ENCODE measurements around the gene TSPAN14. TPM values are rescaled to one million over a fixed set of nuclear protein-coding genes. Genes with fewer than 3 reads are reported as not detected.

The TSPAN14 gene
- total and polyA plus RNA-seq, 2 of the 8 experiments (the other 6 are each of a cell fraction or from before 2014, with no cell fraction given) = 47.4 to 57.8 TPM

GRCh38 chr10:80488539-80489066, 34.5 kb downstream of the TSPAN14 start:
- H3K9ac ChIP-seq (replicated peaks in 1 of 4; ENCODE audit: extremely low read depth in 1 of 4, low read depth in 3 of 4, low read length in 3 of 4) = no peak overlapping the region
- WGBS, 2 experiments (ENCODE audit: extremely low coverage in 1 of 2, insufficient coverage in 1 of 2, insufficient read length in 1 of 2, insufficient replicate concordance in 2 of 2, low coverage in 1 of 2, low lambda C conversion rate in 2 of 2, missing lambda C conversion rate in 1 of 2) = 78% methylated on average over 6 of the region's 6 CpGs; no CpG with 5 or more reads in 1 of the 2 experiments
- no peak for TF ChIP-seq ZNF274 (IDR thresholded peaks at IDR 0.05; ENCODE audit: borderline replicate concordance, extremely low read depth, low read length)
- no peak for TF ChIP-seq JUN (IDR thresholded peaks at IDR 0.05; ENCODE audit: low read depth, low read length)
- TF ChIP-seq TAF1 (IDR thresholded peaks at IDR 0.05; ENCODE audit: low read depth, low read length) = no peak
- no peak for TF ChIP-seq SAP30 (IDR thresholded peaks at IDR 0.05; ENCODE audit: insufficient read depth, insufficient replicate concordance, low read length)
- no peak for TF ChIP-seq CEBPB (IDR thresholded peaks at IDR 0.05; ENCODE audit: low read depth, low read length)
- TF ChIP-seq SUZ12 (IDR thresholded peaks at IDR 0.05; ENCODE audit: low read length) = no peak
- TF ChIP-seq TCF12 (IDR thresholded peaks at IDR 0.05; ENCODE audit: low read depth, low read length) = no peak
- no peak for TF ChIP-seq RBBP5 (IDR thresholded peaks at IDR 0.05; ENCODE audit: borderline replicate concordance, low read depth, low read length)
- TF ChIP-seq HDAC2 (IDR thresholded peaks at IDR 0.05; ENCODE audit: borderline replicate concordance in 1 of 2, low read depth in 2 of 2, low read length in 2 of 2) = no peak
- TF ChIP-seq SP4 (IDR thresholded peaks at IDR 0.05; ENCODE audit: low read length) = no peak
- TF ChIP-seq SIN3A (conservative IDR thresholded peaks at IDR 0.05 in 1 of 2, IDR thresholded peaks at IDR 0.05 in 1 of 2; ENCODE audit: low read depth in 1 of 2, low read length in 2 of 2) = no peak
- TF ChIP-seq SIRT6 (IDR thresholded peaks at IDR 0.05; ENCODE audit: low read length) = no peak
- TF ChIP-seq POLR2AphosphoS5 (IDR thresholded peaks at IDR 0.05; ENCODE audit: low read depth, low read length) = no peak
- no peak for TF ChIP-seq NRF1 (IDR thresholded peaks at IDR 0.05; ENCODE audit: low read depth, low read length)
- H2BK120ac ChIP-seq (replicated peaks; ENCODE audit: low read depth, low read length) = no peak overlapping the region
- no peak overlapping the region for H3K4me2 ChIP-seq (ENCODE audit: insufficient read depth in 1 of 2, low read depth in 2 of 2, low read length in 2 of 2)
- no peak overlapping the region for H2BK20ac ChIP-seq (ENCODE audit: low read length)
- H3K4ac ChIP-seq (replicated peaks; ENCODE audit: insufficient read length, low read depth, low read length) = no peak overlapping the region
- H2AFZ ChIP-seq (ENCODE audit: low read length) = no peak overlapping the region
- FAIRE-seq = no peak
- ChIA-PET POLR2A (ENCODE audit: partially characterized antibody) (interaction anchor here (0.9 kb wide), 1 partner anchor 40 kb away, joined by 4 read pairs; no protein-coding TSS in a partner anchor), CTCF (ENCODE audit: partially characterized antibody) (interaction anchor here (0.6 to 6.3 kb wide), 8 partner anchors 9 to 496 kb away, joined by 3 to 66 read pairs (median 8); no protein-coding TSS in a partner anchor)
- H3K23ac ChIP-seq (ENCODE audit: insufficient read length) = no peak overlapping the region
- H4K20me1 ChIP-seq (replicated peaks in 1 of 2; ENCODE audit: control insufficient read depth in 1 of 2, insufficient read depth in 2 of 2, low read length in 2 of 2) = peaks cover 7 to 33% of the 10 kb centered on the region in 2 experiments
- peaks cover 36% of the 10 kb centered on the region for H3K79me1 ChIP-seq (ENCODE audit: low read depth, low read length)
- H3K79me2 ChIP-seq (ENCODE audit: control insufficient read depth in 1 of 2, insufficient read depth in 2 of 2, low read length in 2 of 2) = peaks cover 4 to 75% of the 10 kb centered on the region in 2 experiments; a peak in 3 of 4 replicates
- no peak overlapping the region for H2BK5ac ChIP-seq (ENCODE audit: low read depth, low read length)
- H2AK5ac ChIP-seq (ENCODE audit: low read depth, low read length) = no peak overlapping the region
- H3K56ac ChIP-seq (replicated peaks; ENCODE audit: insufficient read length, low read depth, low read length) = no peak overlapping the region
- no peak overlapping the region for H3K27ac ChIP-seq (ENCODE audit: low read depth, low read length)
- H3K36me3 ChIP-seq (ENCODE audit: control insufficient read depth in 2 of 4, insufficient read depth in 4 of 4, low read length in 3 of 4) = peaks cover 0 to 15% (median 2%) of the 10 kb centered on the region in 4 experiments; a peak in 4 of 8 replicates
- no peak for DNase-seq (ENCODE audit: low read depth in 1 of 2, low spot score in 2 of 2)
- no peak overlapping the region for H3K4me3 ChIP-seq (ENCODE audit: extremely low read depth in 1 of 4, insufficient read depth in 2 of 4, low read depth in 3 of 4, low read length in 4 of 4)
- no peak overlapping the region for H4K5ac ChIP-seq (ENCODE audit: insufficient read length, low read depth, low read length)
- no peaks in the 10 kb centered on the region for H3K27me3 ChIP-seq (replicated peaks in 1 of 4; ENCODE audit: control insufficient read depth in 3 of 4, extremely low read depth in 1 of 4, insufficient read depth in 3 of 4, low read length in 3 of 4)
- no peak overlapping the region for H4K8ac ChIP-seq (ENCODE audit: extremely low read depth, insufficient read depth, low read length)
- no peak overlapping the region for H2BK12ac ChIP-seq (ENCODE audit: low read depth, low read length)
- H3K4me1 ChIP-seq (replicated peaks in 1 of 4; ENCODE audit: control insufficient read depth in 3 of 4, insufficient read depth in 4 of 4, low read length in 3 of 4) = peaks cover 9 to 20% (median 15%) of the 10 kb centered on the region in 4 experiments
- H3K23me2 ChIP-seq (ENCODE audit: low read depth, low read length) = no peaks in the 10 kb centered on the region
- H2BK15ac ChIP-seq (ENCODE audit: low read length) = no peak overlapping the region
- H3K18ac ChIP-seq (ENCODE audit: extremely low read depth, low read length) = peak overlapping the region; percentile 24; the same call in 1 of the 2 replicates
- no peak overlapping the region for H4K91ac ChIP-seq (replicated peaks; ENCODE audit: insufficient read length, low read length)
- H3K9me3 ChIP-seq (ENCODE audit: insufficient read depth in 2 of 2, low read depth in 1 of 2, low read length in 1 of 2) = no peaks in the 10 kb centered on the region
- H3K14ac ChIP-seq (ENCODE audit: insufficient read length) = no peak overlapping the region
